Hepatocyte (in vitro differentiated cells): Measurements from ENCODE around the gene DOCK4. TPM values are rescaled to one million over a fixed set of nuclear protein-coding genes. Genes with fewer than 3 reads are reported as not detected.

Experiments used
- DNase-seq: peaks from one replicate; pipeline ENCODE4 v3.0.0-alpha.2; 2016; ENCODE audit warnings: low spot score
- H2AFZ ChIP-seq: fragments of 200-600 bp; sonication (generic); 2 replicates; pipeline ENCODE4 v1.6.0; 2016; ENCODE audit warnings: antibody characterized with exemption, mild to moderate bottlenecking
- H3K27ac ChIP-seq: fragments of 200-600 bp; sonication (generic); 2 replicates; pipeline ENCODE4 v1.5.1; 2016; ENCODE audit warnings: mild to moderate bottlenecking
- H3K27me3 ChIP-seq: fragments of 200-600 bp; sonication (generic); 2 replicates; pipeline ENCODE4 v1.6.1; 2016
- H3K36me3 ChIP-seq: fragments of 200-600 bp; sonication (generic); replicated peaks from 2 replicates; pipeline ENCODE4 v1.5.1; 2016; ENCODE audit warnings: low read depth; ENCODE audit not compliant: insufficient read depth
- H3K4me1 ChIP-seq: fragments of 200-600 bp; sonication (generic); 2 replicates; pipeline ENCODE4 v1.5.1; 2016; ENCODE audit warnings: mild to moderate bottlenecking, moderate library complexity; ENCODE audit not compliant: insufficient read depth
- H3K4me2 ChIP-seq: fragments of 200-600 bp; sonication (generic); 2 replicates; pipeline ENCODE4 v1.6.0; 2016
- H3K4me3 ChIP-seq: fragments of 200-600 bp; sonication (generic); 2 replicates; pipeline ENCODE4 v1.5.1; 2016; ENCODE audit warnings: mild to moderate bottlenecking
- H3K79me2 ChIP-seq: fragments of 200-600 bp; sonication (generic); 2 replicates; pipeline ENCODE4 v1.6.0; 2017; ENCODE audit warnings: mild to moderate bottlenecking
- H3K9me2 ChIP-seq: fragments of 200-600 bp; sonication (generic); replicated peaks from 2 replicates; pipeline ENCODE4 v1.6.0; 2017; ENCODE audit warnings: mild to moderate bottlenecking; ENCODE audit not compliant: insufficient read depth
- H3K9me3 ChIP-seq: fragments of 200-600 bp; sonication (generic); 2 replicates; pipeline ENCODE4 v1.5.1; 2016; ENCODE audit warnings: low read depth, mild to moderate bottlenecking
- H4K20me1 ChIP-seq: fragments of 200-600 bp; sonication (generic); 2 replicates; pipeline ENCODE4 v1.6.0; 2016; ENCODE audit warnings: mild to moderate bottlenecking; ENCODE audit not compliant: insufficient read depth, poor library complexity, severe bottlenecking
- EZH2 ChIP-seq: fragments of 200-600 bp; sonication (generic); IDR thresholded peaks from 2 replicates; pipeline ENCODE4 v1.6.1; 2016; ENCODE audit warnings: antibody characterized with exemption, mild to moderate bottlenecking, borderline replicate concordance
- EZH2phosphoT487 ChIP-seq: fragments of 200-600 bp; sonication (generic); IDR thresholded peaks from one replicate; pipeline ENCODE4 v1.6.1; 2018; ENCODE audit warnings: antibody characterized with exemption, mild to moderate bottlenecking, low read depth, moderate library complexity; ENCODE audit not compliant: unreplicated experiment, severe bottlenecking
- WGBS: methylation state at CpG from one replicate; pipeline ENCODE4 v1.1.6; 2016; ENCODE audit warnings: low lambda C conversion rate; ENCODE audit errors: missing lambda C conversion rate; 5-methylcytosine and 5-hydroxymethylcytosine counted together
- polyA plus RNA-seq: library from polyadenylated mRNA; unstranded; fragments of >200 nt; fragmentation: Nextera tagmentation; extraction: Ambion mirVana; gene quantifications from 2 replicates; pipeline ENCODE4 v1.2.1, GENCODE V29; 2016
- total RNA-seq: library from RNA; depleted of rRNA; stranded (reverse); fragments of >200 nt; gene quantifications from 2 replicates; pipeline ENCODE4 v1.2.3, GENCODE V29; 2014
- TF ChIP-seq, protein P1 (sequence below): fragments of 200-600 bp; sonication (generic); IDR thresholded peaks from 2 replicates; pipeline ENCODE4 v1.5.1; 2016; ENCODE audit warnings: antibody characterized with exemption, mild to moderate bottlenecking; ENCODE audit not compliant: poor library complexity

The DOCK4 gene
- total and polyA plus RNA-seq, 2 experiments from 2014 or later: 4.4 to 22.9 TPM

DNA sequence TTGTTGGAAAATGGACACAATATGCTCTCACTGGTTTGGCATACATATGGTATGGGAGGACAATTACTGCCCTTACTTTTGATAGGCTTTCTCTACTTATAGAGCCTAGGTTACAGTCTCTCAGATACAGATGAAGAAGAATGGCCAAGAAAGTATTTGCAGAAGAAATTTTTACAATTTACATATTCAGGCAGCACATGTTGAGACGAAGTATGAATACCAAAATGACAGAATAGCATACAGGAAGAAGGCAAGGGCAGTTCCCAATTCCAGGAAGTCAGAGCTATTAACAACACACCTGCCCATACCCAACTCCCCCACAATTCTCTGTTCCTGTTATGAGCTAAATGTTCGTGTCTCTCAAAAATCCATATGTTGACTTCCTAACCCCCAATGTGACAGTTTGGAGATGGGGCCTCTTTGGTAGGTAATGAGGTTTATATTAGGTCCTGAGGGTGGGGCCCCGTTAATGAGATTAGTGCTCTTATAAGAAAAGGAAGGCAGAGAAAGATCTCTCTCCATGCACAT is 67.8 kb downstream of the DOCK4 start:
- no peak overlapping the region for H3K27ac ChIP-seq
- no peak overlapping the region for H3K4me2 ChIP-seq
- H3K36me3 ChIP-seq: no peaks in the 10 kb centered on the region
- peaks cover 36% of the 10 kb centered on the region for H3K79me2 ChIP-seq
- no peak overlapping the region for H2AFZ ChIP-seq
- no peaks in the 10 kb centered on the region for H3K9me2 ChIP-seq
- H4K20me1 ChIP-seq: no peaks in the 10 kb centered on the region
- H3K4me3 ChIP-seq: no peak overlapping the region
- DNase-seq: no peak
- WGBS: 92% methylated on average over 3 of the region's 3 CpGs
- no peaks in the 10 kb centered on the region for H3K9me3 ChIP-seq
- peaks cover 9% of the 10 kb centered on the region for H3K4me1 ChIP-seq
- TF ChIP-seq, protein P1, sequence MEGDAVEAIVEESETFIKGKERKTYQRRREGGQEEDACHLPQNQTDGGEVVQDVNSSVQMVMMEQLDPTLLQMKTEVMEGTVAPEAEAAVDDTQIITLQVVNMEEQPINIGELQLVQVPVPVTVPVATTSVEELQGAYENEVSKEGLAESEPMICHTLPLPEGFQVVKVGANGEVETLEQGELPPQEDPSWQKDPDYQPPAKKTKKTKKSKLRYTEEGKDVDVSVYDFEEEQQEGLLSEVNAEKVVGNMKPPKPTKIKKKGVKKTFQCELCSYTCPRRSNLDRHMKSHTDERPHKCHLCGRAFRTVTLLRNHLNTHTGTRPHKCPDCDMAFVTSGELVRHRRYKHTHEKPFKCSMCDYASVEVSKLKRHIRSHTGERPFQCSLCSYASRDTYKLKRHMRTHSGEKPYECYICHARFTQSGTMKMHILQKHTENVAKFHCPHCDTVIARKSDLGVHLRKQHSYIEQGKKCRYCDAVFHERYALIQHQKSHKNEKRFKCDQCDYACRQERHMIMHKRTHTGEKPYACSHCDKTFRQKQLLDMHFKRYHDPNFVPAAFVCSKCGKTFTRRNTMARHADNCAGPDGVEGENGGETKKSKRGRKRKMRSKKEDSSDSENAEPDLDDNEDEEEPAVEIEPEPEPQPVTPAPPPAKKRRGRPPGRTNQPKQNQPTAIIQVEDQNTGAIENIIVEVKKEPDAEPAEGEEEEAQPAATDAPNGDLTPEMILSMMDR: no peak
- TF ChIP-seq EZH2phosphoT487: no peak
- TF ChIP-seq EZH2: no peak
- H3K27me3 ChIP-seq: no peaks in the 10 kb centered on the region

- TF ChIP-seq, protein P1: no peak
- TF ChIP-seq EZH2 (no peak), EZH2phosphoT487 (no peak)
- 68% methylated on average over 3 of the region's 3 CpGs for WGBS
- H3K79me2 ChIP-seq: peaks cover 35% of the 10 kb centered on the region
- H3K27me3 ChIP-seq: no peaks in the 10 kb centered on the region
- H3K4me1 ChIP-seq: peaks cover 9% of the 10 kb centered on the region
- no peaks in the 10 kb centered on the region for H4K20me1 ChIP-seq
- no peak overlapping the region for H3K27ac ChIP-seq
- no peaks in the 10 kb centered on the region for H3K9me2 ChIP-seq
- H3K36me3 ChIP-seq: no peaks in the 10 kb centered on the region
- no peak overlapping the region for H3K4me3 ChIP-seq
- no peak overlapping the region for H2AFZ ChIP-seq
- no peaks in the 10 kb centered on the region for H3K9me3 ChIP-seq
- no peak for DNase-seq
- H3K4me2 ChIP-seq: no peak overlapping the region
Observed at GRCh38 chr7:112137141-112138101, 68.8 kb downstream of the DOCK4 start.

GRCh38 chr7:112136271-112137008 is 69.8 kb downstream of the DOCK4 start:
- peaks cover 9% of the 10 kb centered on the region for H3K4me1 ChIP-seq
- TF ChIP-seq EZH2 (no peak), EZH2phosphoT487 (no peak)
- TF ChIP-seq, protein P1: no peak
- WGBS: 93% methylated on average over 4 of the region's 4 CpGs

More at GRCh38 chr7:112136271-112137008, 69.8 kb downstream of the DOCK4 start:
- H3K9me2 ChIP-seq: no peaks in the 10 kb centered on the region
- no peak overlapping the region for H3K27ac ChIP-seq
- H3K9me3 ChIP-seq: no peaks in the 10 kb centered on the region
- no peaks in the 10 kb centered on the region for H3K36me3 ChIP-seq
- H3K4me3 ChIP-seq: no peak overlapping the region
- H3K4me2 ChIP-seq: no peak overlapping the region
- no peak for DNase-seq
- H3K27me3 ChIP-seq: no peaks in the 10 kb centered on the region
- no peak overlapping the region for H2AFZ ChIP-seq
- H3K79me2 ChIP-seq: peaks cover 31% of the 10 kb centered on the region
- no peaks in the 10 kb centered on the region for H4K20me1 ChIP-seq
